Activated T-cell treated with anti-CD3 and anti-CD28 coated beads for 1 hour (primary cell): Measurements from ENCODE around the gene MAN2A1.

Source experiments
- DNase-seq: peaks from one replicate; pipeline ENCODE4 v3.0.0-alpha.2; 2020; ENCODE audit warnings: low read depth

The MAN2A1 gene

DNA sequence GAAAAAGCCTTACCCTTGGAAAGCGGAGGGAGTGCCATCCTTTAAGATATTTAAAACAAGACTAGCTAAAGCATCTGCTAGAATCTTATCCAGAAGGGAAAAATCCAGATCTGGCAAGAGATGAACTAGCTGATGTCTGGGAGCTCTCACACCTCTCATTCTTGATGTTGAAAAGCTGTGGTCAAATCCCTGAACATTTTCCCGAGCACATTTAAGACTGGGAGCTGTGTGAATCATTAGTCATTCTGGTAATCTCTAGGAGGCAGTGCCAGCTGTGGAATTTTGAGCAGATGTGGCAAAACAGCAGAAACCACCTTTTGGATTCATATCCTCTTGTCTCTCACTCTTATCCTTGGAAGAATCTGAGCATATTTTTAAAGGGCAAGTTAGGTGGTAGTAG lies 218.0 kb downstream of the MAN2A1 start:
- no peak for DNase-seq

DNA sequence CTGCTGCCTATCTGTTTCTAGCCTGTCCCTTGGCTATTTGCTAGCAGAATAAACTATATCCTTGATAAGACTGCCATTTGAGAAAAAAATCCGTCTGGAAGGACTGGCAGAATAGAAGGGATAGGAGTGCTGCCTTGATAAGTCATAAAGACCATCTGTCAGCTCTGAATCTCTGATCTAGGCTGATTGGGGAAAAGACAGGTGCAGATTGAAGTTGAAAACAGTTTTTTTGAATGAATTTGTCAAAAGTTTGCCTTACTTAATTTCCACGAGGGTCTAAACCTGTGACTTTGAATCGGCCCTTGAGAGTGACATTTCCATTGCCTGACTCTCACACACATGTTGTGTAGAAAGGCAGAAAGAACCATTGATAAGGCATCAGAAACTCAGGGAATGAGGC lies 218.6 kb downstream of the MAN2A1 start:
- no peak for DNase-seq

DNA sequence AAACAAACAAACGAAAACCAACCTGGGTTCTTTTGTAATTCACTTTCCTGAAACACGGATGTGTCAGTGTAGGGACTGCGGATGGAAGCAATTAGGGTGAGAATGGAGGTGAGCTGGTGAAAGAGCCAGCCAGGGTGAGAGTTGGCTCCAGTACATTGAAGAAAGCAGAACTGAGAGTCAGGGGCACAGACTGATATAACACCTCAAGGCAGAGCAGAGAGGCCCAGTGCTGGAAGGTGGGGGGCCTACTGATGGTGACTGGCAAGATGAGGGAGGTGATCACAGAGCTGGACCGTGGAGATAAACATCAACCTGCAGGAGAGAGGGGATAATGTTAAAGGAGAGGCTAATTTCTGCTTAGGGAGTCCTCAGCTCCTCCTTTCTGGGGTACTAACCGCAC lies 221.1 kb downstream of the MAN2A1 start:
- DNase-seq, result no peak

GRCh38 chr5:109911731-109912130 lies 222.0 kb downstream of the MAN2A1 start:
- DNase-seq, result no peak

DNA sequence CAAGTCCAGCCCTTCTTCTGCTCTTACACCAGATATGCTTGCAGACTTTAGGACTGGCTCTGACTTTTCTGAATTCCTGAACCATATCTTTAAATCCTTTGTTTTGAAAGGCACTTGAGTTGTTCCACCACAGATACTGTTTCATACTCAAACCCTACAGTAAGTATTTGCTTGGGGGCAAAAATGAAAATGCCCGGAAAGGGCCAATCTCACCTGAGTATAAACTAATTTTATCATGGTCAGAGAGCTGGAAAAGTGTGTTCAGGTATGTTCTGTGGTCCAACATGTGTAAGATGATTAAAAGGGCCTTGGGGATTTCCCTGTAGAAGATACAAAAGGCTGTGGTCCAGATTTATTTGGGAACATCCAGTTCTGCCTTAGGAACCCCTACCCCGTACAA lies 225.2 kb downstream of the MAN2A1 start:
- no peak for DNase-seq

GRCh38 chr5:109916481-109917153 lies 226.9 kb downstream of the MAN2A1 start:
- no peak for DNase-seq
